K562 (cell line): ENCODE results near the gene FETUB. TPM values are rescaled to one million over a fixed set of nuclear protein-coding genes. Genes with fewer than 3 reads are reported as not detected.

Experiments
- ATAC-seq: fragments of 200-7000 bp; cut with Tn5 transposase; 3 replicates; pipeline ENCODE4 v1.9.1; 2020; ENCODE audit warnings: moderate library complexity
- BruUV-seq: library from RNA; stranded (reverse); fragments of 400-500 nt; replicated peaks from 2 replicates; lab custom pipeline; 2021; lab: Mats Ljungman, UMichigan
- CTCF ChIA-PET: fragments of 300-600 bp; formaldehyde crosslinking; extraction: SDS; loops from one replicate; lab custom pipeline; 2021; ENCODE audit warnings: low intra/inter-chr PET ratio; lab: Yijun Ruan, JAX
- POLR2A ChIA-PET: fragments of 300-600, 350-650 bp; sonication (Branson Sonifier 250); formaldehyde crosslinking; extraction: SDS; loops from one replicate; lab custom pipeline; 2021; ENCODE audit warnings: antibody characterized with exemption, inconsistent platforms; lab: Yijun Ruan, JAX
- DNase-seq, 4 experiments: peaks; one replicate each; pipeline versions ENCODE4 v3.0.0 to v3.0.0-alpha.2; 2011 to 2018; ENCODE audit warnings: low spot score in 3 of 4, mixed read lengths in 3 of 4; ENCODE audit errors: extremely low read depth in 1 of 4
- FAIRE-seq: peaks from 2 replicates; lab custom pipeline; 2011; peaks lifted over from hg19 to GRCh38; lab: Jason Lieb, UNC
- H2AFZ ChIP-seq: 2 replicates; pipeline ENCODE4 v1.6.0; 2011; ENCODE audit warnings: low read depth, low read length, control low read depth, inconsistent platforms
- H3K27ac ChIP-seq: fragments of 200-600 bp; 3 replicates; pipeline ENCODE4 v1.8.0; 2011; ENCODE audit warnings: low read depth, mild to moderate bottlenecking, control low read depth, inconsistent platforms, low read length, moderate library complexity, mixed read lengths; ENCODE audit errors: extremely low read depth
- H3K27me3 ChIP-seq, 2 experiments: fragments of 300-600 bp in 1 of 2; 2 replicates in 1 of 2; 3 replicates in 1 of 2; pipeline versions ENCODE4 v1.6.0 to v1.8.0; 2011; ENCODE audit warnings: inconsistent platforms in 2 of 2, low read length in 2 of 2, mild to moderate bottlenecking in 1 of 2, mixed read lengths in 1 of 2, moderate library complexity in 1 of 2; ENCODE audit not compliant: control insufficient read depth in 2 of 2, insufficient read depth in 2 of 2
- H3K36me3 ChIP-seq: fragments of 300-600 bp; 3 replicates; pipeline ENCODE4 v1.8.0; 2011; ENCODE audit warnings: mild to moderate bottlenecking, low read length, inconsistent platforms; ENCODE audit not compliant: control insufficient read depth, insufficient read depth
- H3K4me1 ChIP-seq, 2 experiments: fragments of 200-600 bp in 1 of 2; replicated peaks in 1 of 2; 2 replicates in 1 of 2; 3 replicates in 1 of 2; pipeline versions ENCODE4 v1.5.1 to v1.8.0; 2011; ENCODE audit warnings: inconsistent platforms in 2 of 2, low read length in 2 of 2, mild to moderate bottlenecking in 1 of 2, mixed read lengths in 1 of 2, moderate library complexity in 1 of 2; ENCODE audit not compliant: control insufficient read depth in 2 of 2, insufficient read depth in 2 of 2
- H3K4me2 ChIP-seq: 2 replicates; pipeline ENCODE4 v1.6.1; 2011; ENCODE audit warnings: low read length, control low read depth, inconsistent platforms, mixed read lengths; ENCODE audit not compliant: insufficient read depth
- H3K4me3 ChIP-seq: fragments of 200-600 bp; sonication (generic), shearing (Covaris generic); 2 replicates; pipeline ENCODE4 v1.5.1; 2016; ENCODE audit warnings: control low read depth, inconsistent platforms
- H3K79me2 ChIP-seq: fragments of 200-600 bp; 3 replicates; pipeline ENCODE4 v1.8.0; 2011; ENCODE audit warnings: low read length, inconsistent platforms; ENCODE audit not compliant: control insufficient read depth, insufficient read depth
- H3K9ac ChIP-seq, 2 experiments: 2 replicates each; pipeline versions ENCODE4 v1.6.0 to v1.6.1; 2011; ENCODE audit warnings: low read depth in 2 of 2, low read length in 2 of 2, control low read depth in 1 of 2, inconsistent platforms in 1 of 2, mild to moderate bottlenecking in 1 of 2, mixed read lengths in 1 of 2; ENCODE audit not compliant: insufficient read depth in 1 of 2
- H3K9me1 ChIP-seq: one replicate; pipeline ENCODE4 v1.6.0; 2011; ENCODE audit warnings: inconsistent platforms, mild to moderate bottlenecking, low read length, moderate library complexity; ENCODE audit not compliant: control insufficient read depth, insufficient read depth
- H3K9me3 ChIP-seq: replicated peaks from 2 replicates; pipeline ENCODE4 v1.5.1; 2011; ENCODE audit warnings: low read depth, low read length, inconsistent platforms; ENCODE audit not compliant: control insufficient read depth, insufficient read depth
- H4K20me1 ChIP-seq: replicated peaks from 2 replicates; pipeline ENCODE4 v1.6.1; 2011; ENCODE audit warnings: low read length, inconsistent platforms, mixed read lengths; ENCODE audit not compliant: control insufficient read depth, insufficient read depth
- FOXJ3 ChIP-seq: sonication (generic); formaldehyde crosslinking; IDR thresholded peaks from 2 replicates; pipeline ENCODE4 v1.4.0; 2020; ENCODE audit warnings: mild to moderate bottlenecking, missing genetic modification reagents
- FOXK2 ChIP-seq, 2 experiments: fragments of 450-650 bp; IDR thresholded peaks in 1 of 2; conservative IDR thresholded peaks in 1 of 2; 2 replicates each; pipeline ENCODE4 v1.6.1; 2016; ENCODE audit warnings: low read depth in 2 of 2, mild to moderate bottlenecking in 1 of 2
- FOXM1 ChIP-seq, 2 experiments: fragments of 450-650 bp in 1 of 2; sonication (generic) in 1 of 2; formaldehyde crosslinking in 1 of 2; IDR thresholded peaks; 2 replicates each; pipeline versions ENCODE4 v1.6.1 to v1.9.0; 2017 to 2022; ENCODE audit warnings: low read depth in 2 of 2, mild to moderate bottlenecking in 2 of 2, missing genetic modification reagents in 1 of 2, moderate library complexity in 1 of 2
- HEY1 ChIP-seq: fragments of 250-450 bp; sonication (Bioruptor Pico); IDR thresholded peaks from 2 replicates; pipeline ENCODE4 v1.5.0; 2020; ENCODE audit warnings: mild to moderate bottlenecking, moderate library complexity, borderline replicate concordance
- HLTF ChIP-seq: fragments of 450-650 bp; IDR thresholded peaks from 2 replicates; pipeline ENCODE4 v1.6.1; 2016
- KDM4B ChIP-seq, 2 experiments: fragments of 450-650 bp in 1 of 2; sonication (generic) in 1 of 2; IDR thresholded peaks; 2 replicates each; pipeline ENCODE4 v1.6.1; 2016 to 2017; ENCODE audit warnings: borderline replicate concordance in 2 of 2, antibody characterized with exemption in 1 of 2, low read depth in 1 of 2, mild to moderate bottlenecking in 1 of 2
- MTA1 ChIP-seq: fragments of 450-650 bp; IDR thresholded peaks from 2 replicates; pipeline ENCODE4 v1.6.1; 2017; ENCODE audit warnings: borderline replicate concordance
- PCBP2 ChIP-seq: fragments of 200-400 bp; formaldehyde crosslinking; IDR thresholded peaks from 2 replicates; pipeline ENCODE4 v1.6.1; 2018; ENCODE audit warnings: low read length, low read depth, mild to moderate bottlenecking, moderate library complexity; ENCODE audit not compliant: poor library complexity, severe bottlenecking
- SMARCC2 ChIP-seq: fragments of 450-650 bp; IDR thresholded peaks from 2 replicates; pipeline ENCODE4 v1.6.1; 2017; ENCODE audit warnings: antibody characterized with exemption, moderate library complexity, mild to moderate bottlenecking, low read depth
- ZNF347 ChIP-seq: fragments of 450-650 bp; formaldehyde crosslinking; IDR thresholded peaks from 2 replicates; pipeline ENCODE4 v1.4.0; 2020; ENCODE audit warnings: low read depth, mild to moderate bottlenecking, moderate library complexity
- WGBS: fragments of 100-300 bp; shearing (Covaris generic); methylation state at CpG from one replicate; pipeline ENCODE4 v1.1.6; 2016; ENCODE audit warnings: low coverage, mixed read lengths; ENCODE audit not compliant: insufficient coverage; ENCODE audit errors: missing lambda C conversion rate; 5-methylcytosine and 5-hydroxymethylcytosine counted together
- in situ Hi-C: fragments of 300-500 bp; cut with MboI; formaldehyde crosslinking; loops from 4 replicates; pipeline ENCODE4 v1.15.0; 2018; ENCODE audit warnings: inconsistent platforms, mixed read lengths
- intact Hi-C: fragments of 100-400 bp; cut with micrococcal nuclease; formaldehyde crosslinking; loops from 2 replicates; pipeline ENCODE4 v1.14.2; 2022
- polyA plus RNA-seq, 8 experiments: library from polyadenylated mRNA; depleted of rRNA in 4 of 8; stranded (reverse) in 5 of 8; unstranded in 3 of 8; fragments of >200 nt; fragmentation: Nextera tagmentation in 2 of 8; fragmentation: Illumina TruSeq in 1 of 8; extraction: Ambion mirVana in 2 of 8; extraction: Trizol in 1 of 8; gene quantifications; 2 replicates each; pipeline versions ENCODE4 v1.2.1 to v1.2.3, GENCODE V29; 2011 to 2014; ENCODE audit warnings: inconsistent platforms in 1 of 8, missing spikeins in 1 of 8
- total RNA-seq, 7 experiments: library from RNA; depleted of rRNA in 6 of 7; stranded (reverse); fragments of >200 nt in 6 of 7; fragmentation: Illumina TruSeq in 2 of 7; extraction: Trizol in 2 of 7; gene quantifications; 2 replicates each; pipeline versions ENCODE4 v1.2.1 to v1.2.3, GENCODE V29; 2011 to 2021; ENCODE audit warnings: low replicate concordance in 1 of 7
- TF ChIP-seq, protein P1 (sequence below): sonication (generic); formaldehyde crosslinking; IDR thresholded peaks from 2 replicates; pipeline ENCODE4 v1.9.0; 2022; ENCODE audit warnings: mild to moderate bottlenecking, missing genetic modification reagents
- TF ChIP-seq, protein P2 (sequence below), 2 experiments: fragments of 450-650 bp in 1 of 2; sonication (generic) in 1 of 2; formaldehyde crosslinking in 1 of 2; IDR thresholded peaks; 2 replicates each; pipeline versions ENCODE4 v1.7.1 to v1.9.0; 2016 to 2022; ENCODE audit warnings: inconsistent platforms in 1 of 2, mild to moderate bottlenecking in 1 of 2, missing genetic modification reagents in 1 of 2

FETUB gene
- total and polyA plus RNA-seq, 9 of the 15 experiments (the other 6 are each of a cell fraction or from before 2014, with no cell fraction given): not detected

DNA sequence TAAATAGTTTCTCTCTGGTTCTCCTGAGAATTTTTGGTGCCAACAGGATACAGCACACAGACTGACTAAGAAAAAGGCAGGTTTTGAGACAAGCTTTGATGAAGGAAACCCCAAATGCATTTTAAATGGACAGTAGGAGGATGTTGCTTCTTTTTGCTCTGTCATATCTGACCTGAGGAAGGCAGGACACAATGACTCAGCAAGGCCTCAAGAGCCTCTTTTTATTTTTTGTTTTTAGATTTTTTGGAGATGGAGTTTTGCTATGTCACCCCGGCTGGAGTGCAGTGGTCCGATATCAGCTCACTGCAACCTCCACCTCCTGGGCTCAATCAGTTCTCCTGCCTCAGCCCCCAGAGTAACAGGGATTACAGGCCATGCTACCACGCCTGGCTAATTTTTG is 60.1 kb downstream of the FETUB start:
- 0% methylated on average over 3 of the region's 3 CpGs for WGBS
- Histone ChIP-seq H2AFZ (peak overlapping the region; percentile 75), H3K27ac (peak overlapping the region; percentile 80), H4K20me1 (peaks cover 6% of the 10 kb centered on the region), H3K79me2 (no peaks in the 10 kb centered on the region), H3K4me3 (no peak overlapping the region), H3K9me1 (peaks cover 2% of the 10 kb centered on the region), H3K9me3 (no peaks in the 10 kb centered on the region), H3K9ac (peak overlapping the region in 1 of 2 experiments; percentile 45; a peak in 2 of 4 replicates), H3K36me3 (no peaks in the 10 kb centered on the region), H3K4me2 (peak overlapping the region; percentile 60), H3K27me3 (no peaks in the 10 kb centered on the region), H3K4me1 (peaks cover 7 to 17% of the 10 kb centered on the region in 2 experiments; a peak in 4 of 5 replicates)
- BruUV-seq: no TSS peak
- intact Hi-C loops (no loop called here), in situ Hi-C loops (no loop called here)
- POLR2A ChIA-PET: interaction anchor here (1.4 kb wide), 1 partner anchor 84 kb away, joined by 5 read pairs; no protein-coding TSS in a partner anchor
- ATAC-seq: peak; percentile 96
- DNase-seq: peak; percentile 29 to 92 (median 51)
- peak; percentile 97 for FAIRE-seq
- CTCF ChIA-PET: no interaction called here
- TF ChIP-seq, protein P1, sequence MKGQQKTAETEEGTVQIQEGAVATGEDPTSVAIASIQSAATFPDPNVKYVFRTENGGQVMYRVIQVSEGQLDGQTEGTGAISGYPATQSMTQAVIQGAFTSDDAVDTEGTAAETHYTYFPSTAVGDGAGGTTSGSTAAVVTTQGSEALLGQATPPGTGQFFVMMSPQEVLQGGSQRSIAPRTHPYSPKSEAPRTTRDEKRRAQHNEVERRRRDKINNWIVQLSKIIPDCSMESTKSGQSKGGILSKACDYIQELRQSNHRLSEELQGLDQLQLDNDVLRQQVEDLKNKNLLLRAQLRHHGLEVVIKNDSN (CRISPR knock-in tag): no peak
- 0 out of 2 replicates have a peak, but pooled peaks have one; percentile 60 for TF ChIP-seq HLTF
- no peak for TF ChIP-seq FOXJ3 (CRISPR knock-in tag)
- 0 out of 2 replicates have a peak, but pooled peaks have one; percentile 54 for TF ChIP-seq MTA1
- no peak for TF ChIP-seq PCBP2
- TF ChIP-seq, protein P2, sequence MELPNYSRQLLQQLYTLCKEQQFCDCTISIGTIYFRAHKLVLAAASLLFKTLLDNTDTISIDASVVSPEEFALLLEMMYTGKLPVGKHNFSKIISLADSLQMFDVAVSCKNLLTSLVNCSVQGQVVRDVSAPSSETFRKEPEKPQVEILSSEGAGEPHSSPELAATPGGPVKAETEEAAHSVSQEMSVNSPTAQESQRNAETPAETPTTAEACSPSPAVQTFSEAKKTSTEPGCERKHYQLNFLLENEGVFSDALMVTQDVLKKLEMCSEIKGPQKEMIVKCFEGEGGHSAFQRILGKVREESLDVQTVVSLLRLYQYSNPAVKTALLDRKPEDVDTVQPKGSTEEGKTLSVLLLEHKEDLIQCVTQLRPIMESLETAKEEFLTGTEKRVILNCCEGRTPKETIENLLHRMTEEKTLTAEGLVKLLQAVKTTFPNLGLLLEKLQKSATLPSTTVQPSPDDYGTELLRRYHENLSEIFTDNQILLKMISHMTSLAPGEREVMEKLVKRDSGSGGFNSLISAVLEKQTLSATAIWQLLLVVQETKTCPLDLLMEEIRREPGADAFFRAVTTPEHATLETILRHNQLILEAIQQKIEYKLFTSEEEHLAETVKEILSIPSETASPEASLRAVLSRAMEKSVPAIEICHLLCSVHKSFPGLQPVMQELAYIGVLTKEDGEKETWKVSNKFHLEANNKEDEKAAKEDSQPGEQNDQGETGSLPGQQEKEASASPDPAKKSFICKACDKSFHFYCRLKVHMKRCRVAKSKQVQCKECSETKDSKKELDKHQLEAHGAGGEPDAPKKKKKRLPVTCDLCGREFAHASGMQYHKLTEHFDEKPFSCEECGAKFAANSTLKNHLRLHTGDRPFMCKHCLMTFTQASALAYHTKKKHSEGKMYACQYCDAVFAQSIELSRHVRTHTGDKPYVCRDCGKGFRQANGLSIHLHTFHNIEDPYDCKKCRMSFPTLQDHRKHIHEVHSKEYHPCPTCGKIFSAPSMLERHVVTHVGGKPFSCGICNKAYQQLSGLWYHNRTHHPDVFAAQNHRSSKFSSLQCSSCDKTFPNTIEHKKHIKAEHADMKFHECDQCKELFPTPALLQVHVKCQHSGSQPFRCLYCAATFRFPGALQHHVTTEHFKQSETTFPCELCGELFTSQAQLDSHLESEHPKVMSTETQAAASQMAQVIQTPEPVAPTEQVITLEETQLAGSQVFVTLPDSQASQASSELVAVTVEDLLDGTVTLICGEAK (IDR thresholded peaks at IDR 0.05): no peak
- TF ChIP-seq, protein P2 (CRISPR knock-in tag; IDR thresholded peaks at IDR 0.05): no peak
- peak; percentile 71; the same call in 1 of the 2 replicates for TF ChIP-seq FOXM1 (IDR thresholded peaks at IDR 0.05; ENCODE audit: low read depth)
- no peak for TF ChIP-seq FOXM1 (CRISPR knock-in tag; IDR thresholded peaks at IDR 0.05; ENCODE audit: low read depth)
- TF ChIP-seq FOXK2 (conservative IDR thresholded peaks at IDR 0.05 in 1 of 2, IDR thresholded peaks at IDR 0.05 in 1 of 2; ENCODE audit: low read depth in 2 of 2): peak in 1 of 2 experiments; percentile 31; a peak in 1 of 4 replicates
- TF ChIP-seq SMARCC2: peak; percentile 89
- TF ChIP-seq ZNF347 (CRISPR knock-in tag): no peak
- TF ChIP-seq KDM4B (IDR thresholded peaks at IDR 0.05; ENCODE audit: borderline replicate concordance in 2 of 2, low read depth in 1 of 2): no peak
- no peak for TF ChIP-seq HEY1 (CRISPR knock-in tag)
